Skeletal muscle satellite cell (primary cell): ENCODE results near the gene MYL3.
A peak's percentile ranks its signal among the peaks of the same experiment; 100 is the strongest.

Experiments
- H3K27me3 ChIP-seq: 2 replicates; pipeline ENCODE4 v1.7.0; 2013; ENCODE audit warnings: low read length; ENCODE audit not compliant: control insufficient read depth, insufficient read depth
- H3K36me3 ChIP-seq: 2 replicates; pipeline ENCODE4 v1.7.0; 2013; ENCODE audit warnings: mild to moderate bottlenecking, control low read depth, low read length; ENCODE audit not compliant: insufficient read depth
- H3K4me1 ChIP-seq: 2 replicates; pipeline ENCODE4 v1.7.0; 2013; ENCODE audit warnings: low read length; ENCODE audit not compliant: control insufficient read depth, insufficient read depth
- H3K4me2 ChIP-seq: 2 replicates; pipeline ENCODE4 v1.7.0; 2013; ENCODE audit warnings: mild to moderate bottlenecking, low read length
- H3K4me3 ChIP-seq: 2 replicates; pipeline ENCODE4 v1.7.0; 2013; ENCODE audit warnings: low read length
- H3K9ac ChIP-seq: 2 replicates; pipeline ENCODE4 v1.7.0; 2013; ENCODE audit warnings: mild to moderate bottlenecking, low read depth, low read length, moderate library complexity
- H3K9me3 ChIP-seq: replicated peaks from 2 replicates; pipeline ENCODE4 v1.7.0; 2013; ENCODE audit warnings: mild to moderate bottlenecking, control low read depth, low read length

Gene MYL3

GRCh38 chr3:46880884-46881595 is 17.8 kb upstream of the MYL3 start:
- Histone ChIP-seq H3K36me3 (no peaks in the 10 kb centered on the region), H3K4me1 (peaks cover 12% of the 10 kb centered on the region), H3K9ac (no peak overlapping the region), H3K9me3 (no peaks in the 10 kb centered on the region), H3K4me2 (peak overlapping the region; percentile 91), H3K27me3 (peaks cover 37% of the 10 kb centered on the region), H3K4me3 (no peak overlapping the region)

- no peaks in the 10 kb centered on the region for H3K9me3 ChIP-seq
- H3K27me3 ChIP-seq, result peaks cover 36% of the 10 kb centered on the region
- H3K36me3 ChIP-seq, result no peaks in the 10 kb centered on the region
- no peak overlapping the region for H3K9ac ChIP-seq
- no peak overlapping the region for H3K4me2 ChIP-seq
- H3K4me3 ChIP-seq, result no peak overlapping the region
- H3K4me1 ChIP-seq, result peaks cover 12% of the 10 kb centered on the region
Measured at GRCh38 chr3:46878781-46879436, 15.7 kb upstream of the MYL3 start.

GRCh38 chr3:46877406-46878125 is 14.3 kb upstream of the MYL3 start, which contains the start of gene PTH1R:
TSS of gene PTH1R (plus strand) at chr3:46877721. CDS start at chr3:46883560, 5,839 bp downstream.
- Histone ChIP-seq H3K9me3 (no peaks in the 10 kb centered on the region), H3K27me3 (peaks cover 40% of the 10 kb centered on the region), H3K4me2 (no peak within 1 kb of the TSS), H3K9ac (no peak within 1 kb of the TSS), H3K36me3 (no peaks in the 10 kb centered on the region), H3K4me3 (no peak within 1 kb of the TSS), H3K4me1 (peaks cover 10% of the 10 kb centered on the region)

- Histone ChIP-seq H3K9me3 (no peaks in the 10 kb centered on the region), H3K27me3 (peaks cover 44% of the 10 kb centered on the region), H3K9ac (no peak overlapping the region), H3K4me1 (peaks cover 6% of the 10 kb centered on the region), H3K36me3 (no peaks in the 10 kb centered on the region), H3K4me2 (no peak overlapping the region), H3K4me3 (no peak overlapping the region)
Measured at GRCh38 chr3:46876313-46877300, 13.4 kb upstream of the MYL3 start.

- peaks cover 6% of the 10 kb centered on the region for H3K4me1 ChIP-seq
- H3K27me3 ChIP-seq, result peaks cover 45% of the 10 kb centered on the region
- H3K36me3 ChIP-seq, result no peaks in the 10 kb centered on the region
- no peak overlapping the region for H3K4me2 ChIP-seq
- H3K4me3 ChIP-seq, result no peak overlapping the region
- H3K9ac ChIP-seq, result no peak overlapping the region
- no peaks in the 10 kb centered on the region for H3K9me3 ChIP-seq
Measured at GRCh38 chr3:46875560-46875959, 12.3 kb upstream of the MYL3 start.

GRCh38 chr3:46874430-46874829 is 11.2 kb upstream of the MYL3 start:
- Histone ChIP-seq H3K36me3 (no peaks in the 10 kb centered on the region), H3K4me3 (no peak overlapping the region), H3K27me3 (peaks cover 56% of the 10 kb centered on the region), H3K9me3 (no peaks in the 10 kb centered on the region), H3K4me1 (peaks cover 6% of the 10 kb centered on the region), H3K4me2 (no peak overlapping the region), H3K9ac (no peak overlapping the region)

- Histone ChIP-seq H3K27me3 (peaks cover 59% of the 10 kb centered on the region), H3K4me3 (no peak overlapping the region), H3K4me1 (peaks cover under 1% of the 10 kb centered on the region), H3K9me3 (no peaks in the 10 kb centered on the region), H3K9ac (no peak overlapping the region), H3K36me3 (no peaks in the 10 kb centered on the region), H3K4me2 (no peak overlapping the region)
Measured at GRCh38 chr3:46873521-46873920, 10.3 kb upstream of the MYL3 start.

- H3K36me3 ChIP-seq, result no peaks in the 10 kb centered on the region
- peaks cover 64% of the 10 kb centered on the region for H3K27me3 ChIP-seq
- H3K4me2 ChIP-seq, result no peak overlapping the region
- H3K9ac ChIP-seq, result no peak overlapping the region
- H3K9me3 ChIP-seq, result no peaks in the 10 kb centered on the region
- H3K4me3 ChIP-seq, result no peak overlapping the region
- H3K4me1 ChIP-seq, result no peaks in the 10 kb centered on the region
Measured at GRCh38 chr3:46871222-46871621, 8.0 kb upstream of the MYL3 start.

GRCh38 chr3:46870651-46871050 is 7.4 kb upstream of the MYL3 start:
- peaks cover 63% of the 10 kb centered on the region for H3K27me3 ChIP-seq
- no peaks in the 10 kb centered on the region for H3K9me3 ChIP-seq
- no peak overlapping the region for H3K4me3 ChIP-seq
- H3K36me3 ChIP-seq, result no peaks in the 10 kb centered on the region
- no peak overlapping the region for H3K9ac ChIP-seq
- no peaks in the 10 kb centered on the region for H3K4me1 ChIP-seq
- H3K4me2 ChIP-seq, result no peak overlapping the region

GRCh38 chr3:46869440-46869839 is 6.2 kb upstream of the MYL3 start:
- H3K4me1 ChIP-seq, result peaks cover 2% of the 10 kb centered on the region
- H3K9me3 ChIP-seq, result no peaks in the 10 kb centered on the region
- H3K27me3 ChIP-seq, result peaks cover 52% of the 10 kb centered on the region
- H3K4me2 ChIP-seq, result no peak overlapping the region
- H3K4me3 ChIP-seq, result no peak overlapping the region
- no peak overlapping the region for H3K9ac ChIP-seq
- H3K36me3 ChIP-seq, result no peaks in the 10 kb centered on the region

- H3K9me3 ChIP-seq, result no peaks in the 10 kb centered on the region
- H3K4me2 ChIP-seq, result no peak overlapping the region
- H3K4me1 ChIP-seq, result peaks cover 2% of the 10 kb centered on the region
- peaks cover 53% of the 10 kb centered on the region for H3K27me3 ChIP-seq
- no peak overlapping the region for H3K9ac ChIP-seq
- no peak overlapping the region for H3K4me3 ChIP-seq
- H3K36me3 ChIP-seq, result no peaks in the 10 kb centered on the region
Measured at GRCh38 chr3:46868948-46869347, 5.7 kb upstream of the MYL3 start.
